DND-41 (cell line): ENCODE results near the gene OSBPL10.
"Not testable (repeated sequence)": the region's sequence is repeated elsewhere in the genome, so short reads cannot be mapped to it uniquely, and the experiment has no call there.

ENCODE experiments used
- ATAC-seq: fragments of 200-7000 bp; cut with Tn5 transposase; 3 replicates; pipeline ENCODE4 v1.9.1; 2021; ENCODE audit warnings: low read depth; ENCODE audit not compliant: insufficient read depth
- DNase-seq: peaks from one replicate; pipeline ENCODE4 v3.0.0-alpha.2; 2020
- H2AFZ ChIP-seq: 2 replicates; pipeline ENCODE4 v1.6.0; 2012; ENCODE audit warnings: low read depth, low read length
- H3K27ac ChIP-seq: 2 replicates; pipeline ENCODE4 v1.5.1; 2012; ENCODE audit warnings: low read length, inconsistent platforms
- H3K27me3 ChIP-seq: fragments of 200-600 bp; sonication (generic); 2 replicates; pipeline ENCODE4 v1.6.0; 2012; ENCODE audit warnings: low read length, mild to moderate bottlenecking, inconsistent platforms; ENCODE audit not compliant: insufficient read depth, poor library complexity
- H3K36me3 ChIP-seq: 2 replicates; pipeline ENCODE4 v1.5.1; 2012; ENCODE audit warnings: low read length, inconsistent platforms; ENCODE audit not compliant: insufficient read depth
- H3K4me1 ChIP-seq: 2 replicates; pipeline ENCODE4 v1.5.1; 2012; ENCODE audit warnings: mild to moderate bottlenecking, low read length; ENCODE audit not compliant: insufficient read depth
- H3K4me2 ChIP-seq: 2 replicates; pipeline ENCODE4 v1.6.0; 2012; ENCODE audit warnings: mild to moderate bottlenecking, moderate library complexity, low read length, inconsistent platforms; ENCODE audit not compliant: insufficient read depth
- H3K4me3 ChIP-seq, 2 experiments: fragments of 200-600 bp in 1 of 2; shearing (Covaris generic) in 1 of 2; 2 replicates each; pipeline ENCODE4 v1.5.1; 2012 to 2016; ENCODE audit warnings: inconsistent platforms in 2 of 2, low read length in 2 of 2, mild to moderate bottlenecking in 2 of 2, low read depth in 1 of 2, moderate library complexity in 1 of 2
- H3K79me2 ChIP-seq: 2 replicates; pipeline ENCODE4 v1.6.0; 2012; ENCODE audit warnings: low read length, inconsistent platforms; ENCODE audit not compliant: insufficient read depth
- H3K9ac ChIP-seq: 2 replicates; pipeline ENCODE4 v1.6.0; 2012; ENCODE audit warnings: low read depth, mild to moderate bottlenecking, inconsistent platforms, low read length, moderate library complexity
- H3K9me3 ChIP-seq: 2 replicates; pipeline ENCODE4 v1.5.1; 2012; ENCODE audit warnings: low read length, moderate library complexity, mild to moderate bottlenecking, inconsistent platforms; ENCODE audit not compliant: insufficient read depth, severe bottlenecking
- H4K20me1 ChIP-seq: 2 replicates; pipeline ENCODE4 v1.6.0; 2012; ENCODE audit warnings: low read length; ENCODE audit not compliant: insufficient read depth
- EZH2 ChIP-seq: IDR thresholded peaks from 3 replicates; pipeline ENCODE4 v1.6.1; 2012; ENCODE audit warnings: borderline replicate concordance, low read depth, mild to moderate bottlenecking, moderate library complexity, low read length, inconsistent platforms; ENCODE audit not compliant: severe bottlenecking
- TF ChIP-seq, protein P1 (sequence below): IDR thresholded peaks from 2 replicates; pipeline ENCODE4 v1.5.1; 2012; ENCODE audit warnings: borderline replicate concordance, low read length, moderate library complexity, mild to moderate bottlenecking; ENCODE audit not compliant: poor library complexity, severe bottlenecking; ENCODE audit errors: extremely low read depth

The OSBPL10 gene

DNA sequence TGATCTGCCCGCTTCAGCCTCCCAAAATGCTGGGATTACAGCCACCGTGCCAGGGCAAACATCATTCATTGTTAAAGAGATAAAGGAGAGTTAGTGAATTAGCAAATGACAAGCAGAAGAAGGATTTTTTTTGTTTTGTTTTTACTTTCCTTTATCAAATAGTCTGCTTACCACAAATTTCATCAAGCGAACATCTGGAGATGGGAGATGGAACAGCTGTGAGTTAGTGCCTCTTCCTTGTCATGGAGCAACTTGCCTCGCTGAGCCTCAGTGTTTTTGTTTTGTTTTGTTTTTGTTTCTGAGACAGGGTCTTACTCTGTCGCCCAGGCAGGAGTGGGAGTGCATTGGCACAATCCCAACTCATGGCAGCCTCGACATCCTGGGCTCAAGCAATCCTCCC is 16.4 kb upstream of the OSBPL10 start:
- Histone ChIP-seq H3K4me2 (no peak overlapping the region), H3K79me2 (no peaks in the 10 kb centered on the region), H4K20me1 (no peaks in the 10 kb centered on the region), H3K36me3 (no peaks in the 10 kb centered on the region), H3K4me3 (no peak overlapping the region), H3K27me3 (no peaks in the 10 kb centered on the region), H2AFZ (no peak overlapping the region), H3K4me1 (no peaks in the 10 kb centered on the region), H3K27ac (no peak overlapping the region), H3K9me3 (peaks cover 2% of the 10 kb centered on the region), H3K9ac (no peak overlapping the region)
- TF ChIP-seq, protein P1, sequence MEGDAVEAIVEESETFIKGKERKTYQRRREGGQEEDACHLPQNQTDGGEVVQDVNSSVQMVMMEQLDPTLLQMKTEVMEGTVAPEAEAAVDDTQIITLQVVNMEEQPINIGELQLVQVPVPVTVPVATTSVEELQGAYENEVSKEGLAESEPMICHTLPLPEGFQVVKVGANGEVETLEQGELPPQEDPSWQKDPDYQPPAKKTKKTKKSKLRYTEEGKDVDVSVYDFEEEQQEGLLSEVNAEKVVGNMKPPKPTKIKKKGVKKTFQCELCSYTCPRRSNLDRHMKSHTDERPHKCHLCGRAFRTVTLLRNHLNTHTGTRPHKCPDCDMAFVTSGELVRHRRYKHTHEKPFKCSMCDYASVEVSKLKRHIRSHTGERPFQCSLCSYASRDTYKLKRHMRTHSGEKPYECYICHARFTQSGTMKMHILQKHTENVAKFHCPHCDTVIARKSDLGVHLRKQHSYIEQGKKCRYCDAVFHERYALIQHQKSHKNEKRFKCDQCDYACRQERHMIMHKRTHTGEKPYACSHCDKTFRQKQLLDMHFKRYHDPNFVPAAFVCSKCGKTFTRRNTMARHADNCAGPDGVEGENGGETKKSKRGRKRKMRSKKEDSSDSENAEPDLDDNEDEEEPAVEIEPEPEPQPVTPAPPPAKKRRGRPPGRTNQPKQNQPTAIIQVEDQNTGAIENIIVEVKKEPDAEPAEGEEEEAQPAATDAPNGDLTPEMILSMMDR: no peak
- no peak for TF ChIP-seq EZH2
- ATAC-seq (no peak), DNase-seq (no peak)

DNA sequence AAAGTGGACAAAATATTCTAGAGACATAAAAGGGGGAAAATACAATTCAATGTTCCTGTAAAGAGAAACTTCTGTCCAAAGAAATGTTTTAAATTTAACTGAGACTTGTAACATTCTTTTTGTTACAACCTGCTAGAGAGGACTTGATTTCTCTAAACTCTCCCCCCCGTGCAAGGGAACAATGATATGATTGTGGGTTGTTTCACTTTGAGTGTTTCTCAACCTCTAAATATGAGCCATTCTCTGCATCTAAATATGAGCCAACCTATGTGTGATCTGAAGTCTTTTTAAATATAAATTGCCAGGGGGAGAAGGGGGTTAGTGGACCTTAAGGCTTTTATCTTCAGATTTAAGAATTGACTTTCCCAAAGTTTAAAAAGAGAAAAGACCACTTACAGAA is 15.1 kb upstream of the OSBPL10 start:
- Histone ChIP-seq H3K4me3 (no peak overlapping the region), H3K4me1 (no peaks in the 10 kb centered on the region), H3K9ac (no peak overlapping the region), H3K36me3 (no peaks in the 10 kb centered on the region), H4K20me1 (no peaks in the 10 kb centered on the region), H3K9me3 (peaks cover 2% of the 10 kb centered on the region), H3K4me2 (no peak overlapping the region), H3K27me3 (no peaks in the 10 kb centered on the region), H3K27ac (no peak overlapping the region), H3K79me2 (no peaks in the 10 kb centered on the region), H2AFZ (no peak overlapping the region)
- DNase-seq (no peak), ATAC-seq (no peak)
- TF ChIP-seq EZH2: no peak
- TF ChIP-seq, protein P1: no peak

DNA sequence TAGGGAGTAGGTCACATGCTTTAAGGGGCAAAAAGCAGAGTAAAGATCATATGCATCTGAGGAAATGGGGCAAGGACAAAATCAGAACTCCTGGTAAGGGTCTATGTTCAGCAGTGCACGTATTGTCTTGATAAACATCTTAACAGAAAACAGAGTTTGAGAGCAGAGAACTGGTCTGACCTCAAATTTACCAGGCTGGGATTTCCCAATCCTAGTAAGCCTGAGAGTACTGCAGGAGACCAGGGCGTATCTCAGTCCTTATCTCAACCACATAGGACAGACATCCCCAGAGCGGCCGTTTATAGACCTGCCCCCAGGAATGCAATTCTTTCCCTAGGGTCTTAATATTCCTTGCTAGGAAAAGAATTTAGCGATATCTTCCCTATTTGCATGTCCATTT is 14.0 kb upstream of the OSBPL10 start:
- not testable (repeated sequence) for DNase-seq, H3K4me2 ChIP-seq, H3K4me3 ChIP-seq, H3K36me3 ChIP-seq, H3K9me3 ChIP-seq, H4K20me1 ChIP-seq, H3K4me1 ChIP-seq, H3K79me2 ChIP-seq, H3K9ac ChIP-seq, H3K27ac ChIP-seq, H3K27me3 ChIP-seq, H2AFZ ChIP-seq, ATAC-seq

DNA sequence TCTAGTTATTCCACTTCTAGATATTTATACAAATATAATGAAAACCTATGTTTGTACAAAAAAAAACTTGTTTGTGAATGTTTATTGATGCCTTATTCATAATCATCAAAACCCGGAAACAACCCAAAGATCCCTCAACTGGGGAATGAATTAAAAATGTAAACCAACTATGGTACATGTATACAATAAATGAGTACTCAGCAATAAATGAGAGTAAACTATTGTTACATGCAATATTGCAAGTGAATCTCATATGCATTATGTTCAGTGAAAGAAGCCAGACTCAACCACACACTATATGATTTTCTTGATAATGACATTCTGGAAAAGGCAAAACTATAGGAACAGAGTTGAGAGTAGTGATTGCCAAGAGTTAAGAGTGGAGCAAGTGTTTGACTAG is 12.8 kb upstream of the OSBPL10 start:
- H3K27ac ChIP-seq: no peak overlapping the region
- no peak overlapping the region for H3K4me2 ChIP-seq
- H3K4me3 ChIP-seq: no peak overlapping the region
- no peaks in the 10 kb centered on the region for H4K20me1 ChIP-seq
- H3K9me3 ChIP-seq: no peaks in the 10 kb centered on the region
- H3K27me3 ChIP-seq: no peaks in the 10 kb centered on the region
- no peaks in the 10 kb centered on the region for H3K36me3 ChIP-seq
- ATAC-seq (no peak), DNase-seq (no peak)
- no peak overlapping the region for H3K9ac ChIP-seq
- no peaks in the 10 kb centered on the region for H3K4me1 ChIP-seq
- H2AFZ ChIP-seq: no peak overlapping the region
- TF ChIP-seq, protein P1: no peak
- no peak for TF ChIP-seq EZH2
- H3K79me2 ChIP-seq: no peaks in the 10 kb centered on the region

DNA sequence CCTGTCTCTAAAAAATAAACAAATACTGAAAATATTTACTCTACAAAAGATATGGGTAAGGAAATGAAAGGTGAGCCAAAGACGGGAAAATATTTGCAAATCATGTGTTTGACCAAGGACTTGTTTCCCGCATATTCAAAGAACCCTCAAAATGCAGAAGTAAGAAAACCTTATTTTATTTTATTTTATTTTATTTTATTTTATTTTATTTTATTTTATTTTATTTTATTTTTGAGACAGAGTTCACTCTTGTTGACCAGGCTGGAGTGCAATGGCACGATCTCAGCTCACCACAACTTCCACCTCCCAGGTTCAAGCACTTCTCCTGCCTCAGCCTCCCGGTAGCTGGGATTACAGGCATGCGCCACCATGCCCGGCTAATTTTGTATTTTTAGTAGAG is 11.9 kb upstream of the OSBPL10 start:
- H3K4me1 ChIP-seq, H3K79me2 ChIP-seq, H3K4me2 ChIP-seq, H3K36me3 ChIP-seq, H3K27me3 ChIP-seq, H3K9me3 ChIP-seq, H3K27ac ChIP-seq, H3K9ac ChIP-seq, DNase-seq, H4K20me1 ChIP-seq, ATAC-seq, H3K4me3 ChIP-seq, H2AFZ ChIP-seq: not testable (repeated sequence)
